ENCODE results near the gene PTCH2.
"Not testable (repeated sequence)": the region's sequence is repeated elsewhere in the genome, so short reads cannot be mapped to it uniquely, and the experiment has no call there.

Gene PTCH2

GRCh38 chr1:44828003-44828651, 14.9 kb downstream of the PTCH2 start:
- H3K4me3 ChIP-seq (ENCODE audit: control insufficient read depth, low read depth, low read length), result no peak overlapping the region
- TF ChIP-seq, protein P1, sequence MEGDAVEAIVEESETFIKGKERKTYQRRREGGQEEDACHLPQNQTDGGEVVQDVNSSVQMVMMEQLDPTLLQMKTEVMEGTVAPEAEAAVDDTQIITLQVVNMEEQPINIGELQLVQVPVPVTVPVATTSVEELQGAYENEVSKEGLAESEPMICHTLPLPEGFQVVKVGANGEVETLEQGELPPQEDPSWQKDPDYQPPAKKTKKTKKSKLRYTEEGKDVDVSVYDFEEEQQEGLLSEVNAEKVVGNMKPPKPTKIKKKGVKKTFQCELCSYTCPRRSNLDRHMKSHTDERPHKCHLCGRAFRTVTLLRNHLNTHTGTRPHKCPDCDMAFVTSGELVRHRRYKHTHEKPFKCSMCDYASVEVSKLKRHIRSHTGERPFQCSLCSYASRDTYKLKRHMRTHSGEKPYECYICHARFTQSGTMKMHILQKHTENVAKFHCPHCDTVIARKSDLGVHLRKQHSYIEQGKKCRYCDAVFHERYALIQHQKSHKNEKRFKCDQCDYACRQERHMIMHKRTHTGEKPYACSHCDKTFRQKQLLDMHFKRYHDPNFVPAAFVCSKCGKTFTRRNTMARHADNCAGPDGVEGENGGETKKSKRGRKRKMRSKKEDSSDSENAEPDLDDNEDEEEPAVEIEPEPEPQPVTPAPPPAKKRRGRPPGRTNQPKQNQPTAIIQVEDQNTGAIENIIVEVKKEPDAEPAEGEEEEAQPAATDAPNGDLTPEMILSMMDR (IDR thresholded peaks at IDR 0.05; ENCODE audit: control insufficient read depth, insufficient read depth, low read depth, low read length, missing control alignments), result no peak
- DNase-seq (ENCODE audit: low read depth), result no peak

- TF ChIP-seq, protein P1 (IDR thresholded peaks at IDR 0.05; ENCODE audit: control insufficient read depth, insufficient read depth, low read depth, low read length, missing control alignments), result no peak
- H3K4me3 ChIP-seq (ENCODE audit: control insufficient read depth, low read depth, low read length), result no peak overlapping the region
- DNase-seq (ENCODE audit: low read depth), result no peak
These were observed 15.7 kb downstream of the PTCH2 start for GRCh38 chr1:44827197-44828002.

DNA sequence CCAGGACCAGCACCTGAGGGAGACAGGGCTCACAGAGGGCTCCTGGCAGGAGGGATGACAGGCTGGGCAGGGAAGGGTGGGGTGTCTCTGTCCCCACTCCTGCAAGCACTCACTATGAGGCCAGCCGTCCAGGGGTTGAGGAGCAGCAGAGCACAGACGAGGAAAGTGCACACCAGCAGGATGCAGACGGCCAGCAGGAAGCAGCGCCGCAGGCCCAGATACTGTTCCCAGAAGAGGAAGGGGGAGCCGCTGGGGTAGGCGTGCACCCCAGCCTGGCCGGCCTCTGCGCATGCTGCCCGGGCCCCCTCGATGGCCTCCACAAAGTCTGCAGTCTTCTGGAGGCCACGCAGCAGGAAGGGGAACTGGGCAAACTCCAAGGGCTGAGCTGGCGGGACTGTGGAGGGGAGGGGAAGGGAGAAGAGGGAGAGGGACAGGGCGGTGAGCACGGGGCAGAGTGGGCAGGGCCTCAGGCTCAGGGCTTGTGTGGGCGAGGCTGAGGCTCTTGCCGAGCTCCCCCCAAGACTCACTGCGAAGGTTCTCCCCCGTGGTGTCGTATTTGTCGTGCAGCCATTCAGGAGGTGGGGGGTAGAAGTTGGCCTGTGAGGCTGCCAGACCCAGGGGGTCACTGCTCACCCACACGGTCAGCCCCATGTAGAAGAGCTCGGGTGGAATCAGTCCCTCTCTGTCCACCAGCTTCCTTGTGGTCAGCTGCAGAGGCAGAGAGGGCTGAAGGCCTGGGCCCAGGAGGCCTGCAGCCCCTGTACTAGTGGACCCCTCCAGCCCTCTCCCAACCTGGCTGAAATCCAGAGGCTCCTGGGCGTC, 16.5 kb downstream of the PTCH2 start:
- no peak overlapping the region for H3K4me3 ChIP-seq (ENCODE audit: control insufficient read depth, low read depth, low read length)
- no peak for DNase-seq (ENCODE audit: low read depth)
- TF ChIP-seq, protein P1 (IDR thresholded peaks at IDR 0.05; ENCODE audit: control insufficient read depth, insufficient read depth, low read depth, low read length, missing control alignments), result no peak

GRCh38 chr1:44824392-44824791, 18.7 kb downstream of the PTCH2 start:
- not testable (repeated sequence) for DNase-seq (ENCODE audit: low read depth); H3K4me3 ChIP-seq (ENCODE audit: control insufficient read depth, low read depth, low read length)

DNA sequence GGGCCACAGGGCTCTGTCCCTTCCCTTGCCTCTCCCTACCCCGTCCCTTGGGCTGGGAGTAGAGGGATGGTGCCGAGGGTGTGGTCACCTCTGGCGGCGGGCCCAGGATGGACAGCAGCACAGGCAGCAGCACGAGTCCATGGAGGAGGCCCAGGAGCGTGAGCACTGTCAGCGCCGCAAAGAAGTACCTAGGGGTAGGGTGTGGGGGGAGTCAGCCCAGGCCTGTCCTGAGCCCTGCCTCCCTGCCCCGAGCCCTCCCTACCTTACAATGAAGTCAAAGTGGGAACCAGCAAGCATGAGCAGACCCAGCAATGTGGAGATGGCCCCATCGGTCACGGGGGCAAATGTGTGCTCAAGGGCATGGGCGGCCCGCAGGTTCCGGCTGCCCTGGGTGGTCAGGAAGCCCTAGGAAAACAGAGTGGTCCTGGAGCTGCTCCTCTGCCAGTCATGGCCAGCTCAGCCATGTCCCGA, 20.0 kb downstream of the PTCH2 start:
- TF ChIP-seq, protein P1 (IDR thresholded peaks at IDR 0.05; ENCODE audit: control insufficient read depth, insufficient read depth, low read depth, low read length, missing control alignments), result no peak
- H3K4me3 ChIP-seq (ENCODE audit: control insufficient read depth, low read depth, low read length), result no peak overlapping the region
- no peak for DNase-seq (ENCODE audit: low read depth)

DNA sequence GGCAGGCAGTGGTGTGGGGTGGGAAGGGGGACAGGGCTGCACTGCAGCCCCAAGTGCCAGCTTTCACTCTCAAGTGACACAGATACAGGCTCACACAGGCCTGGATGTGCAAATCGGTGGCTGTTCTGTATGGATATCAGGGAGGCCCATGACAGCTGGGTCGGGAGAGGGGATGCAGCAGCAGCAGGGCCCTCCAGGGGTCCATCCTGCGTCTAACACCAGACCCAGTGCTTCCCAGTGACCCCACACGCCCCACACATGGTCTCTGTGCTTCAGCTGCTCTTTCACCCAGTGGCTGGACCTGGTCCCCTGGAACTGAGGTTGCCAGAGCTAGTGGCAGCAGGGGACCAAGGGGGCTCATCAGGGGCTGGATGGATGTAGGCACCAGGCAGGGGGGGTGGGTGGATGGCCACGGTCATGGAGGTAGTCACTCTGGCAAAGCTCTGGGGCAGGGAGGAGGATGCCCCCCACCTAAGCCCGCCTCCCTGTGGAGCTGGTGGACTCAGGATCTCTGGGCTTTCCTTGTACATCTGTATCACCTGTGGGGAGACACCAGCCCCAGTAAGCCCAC, 20.8 kb downstream of the PTCH2 start:
- TF ChIP-seq, protein P1 (IDR thresholded peaks at IDR 0.05; ENCODE audit: control insufficient read depth, insufficient read depth, low read depth, low read length, missing control alignments), result no peak
- no peak overlapping the region for H3K4me3 ChIP-seq (ENCODE audit: control insufficient read depth, low read depth, low read length)
- no peak for DNase-seq (ENCODE audit: low read depth)

Data from AG09309 (cell line).